ENCODE results near the gene SORL1. TPM values are rescaled to one million over a fixed set of nuclear protein-coding genes. Genes with fewer than 3 reads are reported as not detected.

Gene SORL1
- total RNA-seq, 2 experiments from 2014 or later: 228 to 411 TPM

- DNase-seq (ENCODE audit: low spot score): no peak
- ChIA-PET CTCF (ENCODE audit: unreplicated experiment) (no interaction called here), POLR2A (no interaction called here)
- Histone ChIP-seq H3K36me3 (ENCODE audit: insufficient read depth, low read length) (peaks cover 86% of the 10 kb centered on the region), H3K4me2 (ENCODE audit: low read length) (no peak overlapping the region), H4K20me1 (ENCODE audit: insufficient read depth, low read length) (peaks cover 11% of the 10 kb centered on the region; the same call in 1 of the 2 replicates), H2AFZ (ENCODE audit: low read length) (no peak overlapping the region), H3K9me3 (ENCODE audit: low read length) (no peaks in the 10 kb centered on the region), H3K27ac (ENCODE audit: low read depth, low read length, poor library complexity, severe bottlenecking) (no peak overlapping the region), H3K79me2 (ENCODE audit: insufficient read depth, low read depth, low read length) (peaks cover 93% of the 10 kb centered on the region), H3K4me3 (ENCODE audit: low read depth, low read length, poor library complexity, severe bottlenecking) (no peak overlapping the region), H3K9me2 (ENCODE audit: insufficient read depth, low read length) (no peaks in the 10 kb centered on the region), H3K4me1 (ENCODE audit: insufficient read depth, low read length, poor library complexity, severe bottlenecking) (peaks cover 41% of the 10 kb centered on the region)
- intact Hi-C loops (cut with micrococcal nuclease; ENCODE audit: unreplicated experiment): no loop called here
- TF ChIP-seq EZH2phosphoT487 (IDR thresholded peaks at IDR 0.05; ENCODE audit: borderline replicate concordance, low read depth, low read length) (no peak), CTCF (conservative IDR thresholded peaks at IDR 0.05; ENCODE audit: low read length) (no peak)
- BruUV-seq (replicated peaks): no TSS peak
Observed at GRCh38 chr11:121478226-121478894, 26.2 kb downstream of the SORL1 start.

- no peak overlapping the region for H3K27ac ChIP-seq (ENCODE audit: low read depth, low read length, poor library complexity, severe bottlenecking)
- H3K36me3 ChIP-seq (ENCODE audit: insufficient read depth, low read length): peaks cover 86% of the 10 kb centered on the region
- CTCF ChIA-PET (ENCODE audit: unreplicated experiment): no interaction called here
- no peak overlapping the region for H3K4me2 ChIP-seq (ENCODE audit: low read length)
- H3K4me1 ChIP-seq (ENCODE audit: insufficient read depth, low read length, poor library complexity, severe bottlenecking): peaks cover 45% of the 10 kb centered on the region
- no peak overlapping the region for H3K4me3 ChIP-seq (ENCODE audit: low read depth, low read length, poor library complexity, severe bottlenecking)
- H4K20me1 ChIP-seq (ENCODE audit: insufficient read depth, low read length): 0 out of 2 replicates have a peak, but pooled peaks cover 10% of the 10 kb centered on the region
- H2AFZ ChIP-seq (ENCODE audit: low read length): no peak overlapping the region
- H3K9me2 ChIP-seq (ENCODE audit: insufficient read depth, low read length): no peaks in the 10 kb centered on the region
- no peak for TF ChIP-seq CTCF (conservative IDR thresholded peaks at IDR 0.05; ENCODE audit: low read length)
- TF ChIP-seq EZH2phosphoT487 (IDR thresholded peaks at IDR 0.05; ENCODE audit: borderline replicate concordance, low read depth, low read length): no peak
- intact Hi-C loops (cut with micrococcal nuclease; ENCODE audit: unreplicated experiment): no loop called here
- BruUV-seq (replicated peaks): no TSS peak
- H3K79me2 ChIP-seq (ENCODE audit: insufficient read depth, low read depth, low read length): peaks cover 93% of the 10 kb centered on the region
- POLR2A ChIA-PET: interaction anchor here (1.6 to 2.5 kb wide), 2 partner anchors 9 to 14 kb away, joined by 4 to 10 read pairs; no protein-coding TSS in a partner anchor
- DNase-seq (ENCODE audit: low spot score): no peak
- H3K9me3 ChIP-seq (ENCODE audit: low read length): no peaks in the 10 kb centered on the region
Observed at GRCh38 chr11:121478895-121479697, 27.0 kb downstream of the SORL1 start.

Measured in OCI-LY7 (cell line).